Measurements from ENCODE around the gene PGAM1. TPM values are rescaled to one million over a fixed set of nuclear protein-coding genes. Genes with fewer than 3 reads are reported as not detected.

Gene PGAM1
- total and polyA plus RNA-seq, 7 donors = 36.2 to 186 (median 47.2) TPM

DNA sequence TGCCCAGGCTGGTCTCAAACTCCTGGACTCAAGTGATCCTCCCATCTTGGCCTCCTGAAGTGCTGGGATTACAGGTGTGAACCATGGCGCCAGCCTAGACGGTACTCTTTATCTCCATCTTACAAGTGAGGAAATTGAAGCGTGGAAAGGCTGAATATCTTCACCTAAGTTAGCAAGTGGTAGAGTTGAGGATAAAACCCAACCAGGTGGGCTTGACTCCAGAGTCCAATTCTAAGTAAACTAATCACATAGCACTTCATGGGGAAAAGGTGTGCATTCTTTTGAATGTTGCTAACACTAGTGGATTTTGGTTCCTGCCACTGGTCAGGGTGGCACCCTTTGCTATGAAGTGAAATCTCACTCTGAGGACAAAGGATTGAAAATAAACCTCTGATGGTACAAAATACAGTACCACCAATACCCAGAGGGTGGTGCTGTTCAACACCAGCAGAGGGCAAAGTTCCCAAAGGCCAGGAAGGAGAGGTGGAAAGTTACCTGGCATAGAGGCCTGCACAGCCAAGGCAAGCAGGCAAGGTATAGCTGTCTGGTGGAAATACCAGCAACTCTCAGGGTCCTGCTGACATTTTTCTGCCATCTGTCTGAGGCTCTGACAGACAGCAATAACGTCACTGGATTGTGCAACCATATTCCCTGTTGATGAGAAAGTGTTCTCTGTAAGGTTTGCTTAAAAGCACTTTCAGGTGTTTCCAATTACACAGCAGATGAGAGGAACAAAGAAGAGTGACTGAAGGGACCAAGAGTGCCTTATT lies 37.6 kb downstream of the PGAM1 start:
- intact Hi-C loops (cut with DNase I) = loop anchor here in 1 of 2 donors (1.0 to 2.0 kb wide), 2 partner anchors 90 to 149 kb away; no protein-coding TSS in a partner anchor
- H3K4me3 ChIP-seq = no peak overlapping the region
- 58 to 73% (median 63%) methylated on average over 4 of the region's 4 CpGs for WGBS, 3 donors
- H3K27ac ChIP-seq = peak overlapping the region; percentile 64
- no peaks in the 10 kb centered on the region for H3K9me3 ChIP-seq
- no peaks in the 10 kb centered on the region for H3K27me3 ChIP-seq (ENCODE audit: insufficient read depth in 3 of 3, low read length in 2 of 3)
- H3K4me1 ChIP-seq = peaks cover 7% of the 10 kb centered on the region
- H3K36me3 ChIP-seq (ENCODE audit: insufficient read depth in 1 of 2, low read depth in 1 of 2) = peaks cover 52 to 97% of the 10 kb centered on the region in 2 donors
- ATAC-seq (peak; percentile 81 to 87 (median 85)), DNase-seq (no peak)
- TF ChIP-seq, protein P1, sequence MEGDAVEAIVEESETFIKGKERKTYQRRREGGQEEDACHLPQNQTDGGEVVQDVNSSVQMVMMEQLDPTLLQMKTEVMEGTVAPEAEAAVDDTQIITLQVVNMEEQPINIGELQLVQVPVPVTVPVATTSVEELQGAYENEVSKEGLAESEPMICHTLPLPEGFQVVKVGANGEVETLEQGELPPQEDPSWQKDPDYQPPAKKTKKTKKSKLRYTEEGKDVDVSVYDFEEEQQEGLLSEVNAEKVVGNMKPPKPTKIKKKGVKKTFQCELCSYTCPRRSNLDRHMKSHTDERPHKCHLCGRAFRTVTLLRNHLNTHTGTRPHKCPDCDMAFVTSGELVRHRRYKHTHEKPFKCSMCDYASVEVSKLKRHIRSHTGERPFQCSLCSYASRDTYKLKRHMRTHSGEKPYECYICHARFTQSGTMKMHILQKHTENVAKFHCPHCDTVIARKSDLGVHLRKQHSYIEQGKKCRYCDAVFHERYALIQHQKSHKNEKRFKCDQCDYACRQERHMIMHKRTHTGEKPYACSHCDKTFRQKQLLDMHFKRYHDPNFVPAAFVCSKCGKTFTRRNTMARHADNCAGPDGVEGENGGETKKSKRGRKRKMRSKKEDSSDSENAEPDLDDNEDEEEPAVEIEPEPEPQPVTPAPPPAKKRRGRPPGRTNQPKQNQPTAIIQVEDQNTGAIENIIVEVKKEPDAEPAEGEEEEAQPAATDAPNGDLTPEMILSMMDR (IDR thresholded peaks at IDR 0.05) = peak; percentile 93

DNA sequence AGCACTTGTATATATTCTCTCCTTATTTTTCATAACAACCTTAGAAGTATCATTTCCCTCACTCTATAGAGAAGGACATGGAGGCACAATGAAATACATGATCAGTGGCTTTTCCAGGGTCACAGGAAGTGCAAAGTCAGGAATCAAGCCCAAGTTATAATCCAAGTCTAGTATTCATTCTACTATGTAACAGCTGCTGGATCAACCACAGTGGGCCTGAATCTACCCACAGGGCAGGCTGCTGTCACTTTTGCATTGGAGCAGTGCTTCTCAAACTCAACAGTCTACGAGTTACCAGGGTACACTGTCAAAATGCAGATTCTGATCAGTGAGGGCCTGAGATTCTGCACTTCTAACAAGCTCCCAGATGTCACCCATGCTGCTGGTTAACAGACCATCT lies 38.2 kb downstream of the PGAM1 start:
- TF ChIP-seq, protein P1 (IDR thresholded peaks at IDR 0.05) = no peak
- Histone ChIP-seq H3K36me3 (ENCODE audit: insufficient read depth in 1 of 2, low read depth in 1 of 2) (peaks cover 52 to 97% of the 10 kb centered on the region in 2 donors), H3K4me1 (peaks cover 7% of the 10 kb centered on the region), H3K27ac (peak overlapping the region; percentile 64), H3K27me3 (ENCODE audit: insufficient read depth in 3 of 3, low read length in 2 of 3) (no peaks in the 10 kb centered on the region), H3K4me3 (no peak overlapping the region), H3K9me3 (no peaks in the 10 kb centered on the region)
- no peak for DNase-seq
- ATAC-seq = peak; percentile 2 to 31 (median 11)
- intact Hi-C loops (cut with DNase I) = no loop called here
- WGBS, 3 donors = 23 to 45% (median 37%) methylated on average over 1 of the region's 1 CpG

DNA sequence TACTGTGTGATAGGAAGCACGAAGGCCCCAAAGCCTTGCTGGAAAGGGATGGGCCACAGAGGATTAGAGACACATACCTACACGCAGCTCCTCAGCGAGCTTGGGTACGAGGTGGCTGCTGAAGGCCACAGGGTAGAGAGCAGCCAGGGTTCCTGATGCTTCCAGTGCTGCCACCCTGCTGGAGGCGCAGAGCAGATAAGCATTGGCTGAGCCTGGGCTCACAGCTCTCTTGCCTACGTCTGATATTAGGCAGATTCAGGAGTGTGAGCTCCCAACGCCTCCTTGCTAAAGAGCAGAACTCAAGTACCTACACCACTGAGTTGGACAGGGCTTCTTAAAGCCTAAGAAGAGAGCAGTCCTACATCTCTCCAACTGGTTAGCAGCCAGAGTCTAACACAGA lies 40.0 kb downstream of the PGAM1 start:
- H3K27me3 ChIP-seq (ENCODE audit: insufficient read depth in 3 of 3, low read length in 2 of 3) = no peaks in the 10 kb centered on the region
- DNase-seq = no peak
- TF ChIP-seq, protein P1 (IDR thresholded peaks at IDR 0.05) = no peak
- 85 to 96% (median 89%) methylated on average over 7 of the region's 7 CpGs for WGBS, 3 donors
- peaks cover 46 to 97% of the 10 kb centered on the region in 2 donors for H3K36me3 ChIP-seq (ENCODE audit: insufficient read depth in 1 of 2, low read depth in 1 of 2)
- intact Hi-C loops (cut with DNase I) = loop anchor here in 1 of 2 donors (5.0 kb wide), 2 partner anchors 86 to 146 kb away; no protein-coding TSS in a partner anchor
- no peak overlapping the region for H3K4me3 ChIP-seq
- peaks cover 7% of the 10 kb centered on the region for H3K4me1 ChIP-seq
- no peak for ATAC-seq
- H3K9me3 ChIP-seq = no peaks in the 10 kb centered on the region
- H3K27ac ChIP-seq = no peak overlapping the region

DNA sequence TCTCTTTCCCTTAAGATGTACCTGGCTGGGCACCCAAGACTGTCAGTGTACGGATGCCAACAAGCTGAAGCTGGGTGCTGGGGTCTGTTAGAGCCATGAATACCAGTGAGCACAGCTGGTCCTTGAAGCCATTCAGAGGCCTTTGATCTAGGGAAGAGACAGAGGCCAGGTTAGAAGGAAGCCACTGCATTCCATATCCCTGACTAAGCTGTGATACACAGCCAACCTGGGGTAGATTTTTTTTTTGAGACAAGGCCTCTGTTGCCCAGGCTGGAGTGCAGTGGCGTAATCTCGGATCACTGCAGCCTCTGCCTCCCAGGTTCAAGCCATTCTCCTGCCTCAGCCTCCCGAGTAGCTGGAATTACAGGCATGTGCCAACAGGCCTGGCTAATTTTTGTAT lies 40.8 kb downstream of the PGAM1 start:
- Histone ChIP-seq H3K4me1 (peaks cover 7% of the 10 kb centered on the region), H3K36me3 (ENCODE audit: insufficient read depth in 1 of 2, low read depth in 1 of 2) (peaks cover 40 to 97% of the 10 kb centered on the region in 2 donors), H3K4me3 (no peak overlapping the region), H3K27me3 (ENCODE audit: insufficient read depth in 3 of 3, low read length in 2 of 3) (no peaks in the 10 kb centered on the region), H3K27ac (no peak overlapping the region), H3K9me3 (no peaks in the 10 kb centered on the region)
- DNase-seq (no peak), ATAC-seq (peak in 1 of 4 donors; percentile 17)
- 76 to 92% (median 83%) methylated on average over 4 of the region's 4 CpGs for WGBS, 3 donors
- intact Hi-C loops (cut with DNase I) = loop anchor here in 1 of 2 donors (5.0 kb wide), 2 partner anchors 86 to 146 kb away; no protein-coding TSS in a partner anchor
- TF ChIP-seq, protein P1 (IDR thresholded peaks at IDR 0.05) = no peak
